LNCaP clone FGC (cell line): Measurements from ENCODE around the gene FTSJ3.

Experiments
- DNase-seq: peaks from one replicate; pipeline ENCODE4 v3.0.0-alpha.2; 2011; ENCODE audit warnings: low read depth
- H3K4me3 ChIP-seq: 2 replicates; pipeline ENCODE4 v1.5.1; 2011; ENCODE audit warnings: mild to moderate bottlenecking, low read depth, low read length, control low read depth
- TF ChIP-seq, protein P1 (sequence below): IDR thresholded peaks from 2 replicates; pipeline ENCODE4 v1.5.1; 2012; ENCODE audit warnings: mild to moderate bottlenecking; ENCODE audit not compliant: control insufficient read depth, insufficient read depth; ENCODE audit errors: extremely low read depth

The FTSJ3 gene

DNA sequence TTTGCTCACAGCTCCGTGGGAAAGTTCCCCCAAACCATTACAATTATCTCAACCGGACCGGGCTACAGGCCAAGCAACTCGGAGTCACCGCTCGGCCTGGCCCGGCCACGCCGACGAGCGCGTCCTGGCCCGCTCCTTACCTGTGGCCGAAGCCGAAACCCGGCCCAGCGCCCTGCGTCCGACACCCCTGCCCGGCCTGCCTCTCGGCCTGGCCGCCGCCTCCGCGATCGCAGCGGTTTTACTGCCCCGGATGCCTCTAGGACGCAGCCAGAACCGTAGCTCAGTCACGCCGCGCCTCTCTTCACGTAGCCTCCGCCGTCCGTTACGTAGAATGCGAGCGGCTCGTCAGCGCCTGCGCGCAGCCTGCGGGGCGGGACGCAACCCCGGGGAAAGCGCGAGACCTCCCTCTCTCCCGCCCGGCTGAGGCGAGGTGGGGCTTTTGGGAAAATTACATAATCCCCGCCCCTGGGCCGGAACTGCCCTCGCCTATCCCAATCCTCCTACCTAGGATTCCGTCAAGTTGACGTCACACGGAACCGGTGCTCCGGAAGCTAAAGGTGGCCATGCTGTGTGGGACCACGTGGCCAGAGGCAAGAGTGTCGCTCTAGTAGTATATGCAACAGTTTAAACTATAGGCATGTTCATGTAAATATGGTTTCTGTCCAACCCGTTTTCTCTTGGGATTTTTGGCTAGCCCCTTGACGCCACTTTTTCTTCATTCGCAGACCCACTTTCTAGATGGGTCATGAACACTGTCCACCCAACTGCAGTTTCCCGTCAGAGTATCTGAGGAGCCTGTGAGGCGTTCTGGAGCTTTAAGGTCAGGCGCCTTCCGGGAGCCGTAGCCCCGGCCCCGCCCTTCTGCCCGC is 54.0 kb downstream of the FTSJ3 start, which contains the start of gene CCDC47:
CCDC47 (minus strand) TSS at position 326 of the 869 bp plus-strand sequence. CDS start 7,422 bp downstream, outside the sequence.
- peak within 1 kb of the TSS; percentile 100 for H3K4me3 ChIP-seq
- TF ChIP-seq, protein P1, sequence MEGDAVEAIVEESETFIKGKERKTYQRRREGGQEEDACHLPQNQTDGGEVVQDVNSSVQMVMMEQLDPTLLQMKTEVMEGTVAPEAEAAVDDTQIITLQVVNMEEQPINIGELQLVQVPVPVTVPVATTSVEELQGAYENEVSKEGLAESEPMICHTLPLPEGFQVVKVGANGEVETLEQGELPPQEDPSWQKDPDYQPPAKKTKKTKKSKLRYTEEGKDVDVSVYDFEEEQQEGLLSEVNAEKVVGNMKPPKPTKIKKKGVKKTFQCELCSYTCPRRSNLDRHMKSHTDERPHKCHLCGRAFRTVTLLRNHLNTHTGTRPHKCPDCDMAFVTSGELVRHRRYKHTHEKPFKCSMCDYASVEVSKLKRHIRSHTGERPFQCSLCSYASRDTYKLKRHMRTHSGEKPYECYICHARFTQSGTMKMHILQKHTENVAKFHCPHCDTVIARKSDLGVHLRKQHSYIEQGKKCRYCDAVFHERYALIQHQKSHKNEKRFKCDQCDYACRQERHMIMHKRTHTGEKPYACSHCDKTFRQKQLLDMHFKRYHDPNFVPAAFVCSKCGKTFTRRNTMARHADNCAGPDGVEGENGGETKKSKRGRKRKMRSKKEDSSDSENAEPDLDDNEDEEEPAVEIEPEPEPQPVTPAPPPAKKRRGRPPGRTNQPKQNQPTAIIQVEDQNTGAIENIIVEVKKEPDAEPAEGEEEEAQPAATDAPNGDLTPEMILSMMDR = no peak
- peak; percentile 98 for DNase-seq

DNA sequence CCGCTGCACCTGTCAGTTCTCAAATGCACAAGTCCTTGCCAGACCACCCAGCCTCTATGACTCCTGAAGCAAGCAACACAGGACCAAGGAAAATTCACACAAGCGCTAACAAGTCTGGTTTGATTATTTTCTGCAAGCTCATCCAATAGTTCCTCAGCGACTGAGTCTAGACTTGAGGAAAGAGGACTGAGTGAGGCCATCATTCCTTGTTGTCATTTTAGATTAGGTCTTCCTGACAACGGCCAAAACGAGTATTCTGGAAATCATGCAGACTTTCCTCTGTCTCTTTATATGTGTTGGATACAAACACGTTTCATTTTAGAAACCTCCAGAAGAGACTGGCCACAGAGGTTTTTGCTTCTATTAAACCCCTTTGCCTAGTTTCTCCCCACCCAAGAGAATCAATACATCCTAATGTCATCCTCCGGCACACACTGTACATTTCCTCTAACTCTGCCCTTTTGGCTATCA is 54.6 kb downstream of the FTSJ3 start:
- TF ChIP-seq, protein P1 = no peak
- peak overlapping the region; percentile 100 for H3K4me3 ChIP-seq
- no peak for DNase-seq
